ENCODE data around the gene PLA2G6. TPM values are rescaled to one million over a fixed set of nuclear protein-coding genes. Genes with fewer than 3 reads are reported as not detected.
"Not testable (repeated sequence)": the region's sequence is repeated elsewhere in the genome, so short reads cannot be mapped to it uniquely, and the experiment has no call there.

Gene PLA2G6
- total RNA-seq, 4 donors from 2014 or later = 12.9 to 24.2 (median 14.2) TPM

DNA sequence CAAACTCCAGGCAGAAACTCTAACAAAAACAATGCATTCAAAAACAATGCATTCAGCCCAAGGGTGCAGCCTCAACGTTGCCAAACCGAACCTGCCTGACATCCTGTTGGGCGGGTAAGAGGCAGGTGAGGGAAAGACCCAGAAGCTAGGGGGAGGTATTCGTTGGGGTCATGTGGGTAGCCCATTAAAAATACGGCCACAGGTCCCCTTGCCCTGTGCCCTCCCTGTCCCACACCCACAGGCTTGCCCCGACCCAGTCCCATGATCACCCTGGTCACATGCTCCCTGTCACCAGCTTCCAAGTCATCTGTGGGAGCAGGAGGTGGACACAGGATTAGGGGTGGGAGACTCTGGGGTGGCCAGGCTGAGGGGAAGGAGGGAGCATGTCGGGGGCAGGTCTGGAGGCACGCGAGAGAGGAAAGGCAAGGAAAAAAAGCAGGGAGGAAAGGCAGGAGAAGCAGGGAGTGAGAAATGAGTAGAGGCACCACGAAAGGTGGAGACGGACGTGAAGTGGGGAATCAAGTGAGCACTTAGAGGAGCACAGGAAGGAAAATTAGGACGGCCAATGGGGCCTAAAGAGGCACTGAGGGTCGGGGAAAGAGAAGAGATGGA, 683 bp downstream of the PLA2G6 start:
- intact Hi-C loops (cut with DNase I) = no loop called here
- Histone ChIP-seq H3K9me3 (no peaks in the 10 kb centered on the region), H3K36me3 (no peaks in the 10 kb centered on the region), H3K4me1 (peaks cover 22 to 62% (median 38%) of the 10 kb centered on the region in 3 donors), H3K27ac (peak overlapping the region; percentile 96 to 99 (median 96)), H3K27me3 (no peaks in the 10 kb centered on the region), H3K4me3 (peak overlapping the region; percentile 43 to 81 (median 66))
- TF ChIP-seq POLR2A (IDR thresholded peaks at IDR 0.05) = no peak
- TF ChIP-seq CTCF (IDR thresholded peaks at IDR 0.05) = peak in 3 of 6 experiments; percentile 13 to 26 (median 21)
- WGBS, 2 donors = 5 to 7% methylated on average over 11 to 14 of the region's 14 CpGs
- DNase-seq = no peak

DNA sequence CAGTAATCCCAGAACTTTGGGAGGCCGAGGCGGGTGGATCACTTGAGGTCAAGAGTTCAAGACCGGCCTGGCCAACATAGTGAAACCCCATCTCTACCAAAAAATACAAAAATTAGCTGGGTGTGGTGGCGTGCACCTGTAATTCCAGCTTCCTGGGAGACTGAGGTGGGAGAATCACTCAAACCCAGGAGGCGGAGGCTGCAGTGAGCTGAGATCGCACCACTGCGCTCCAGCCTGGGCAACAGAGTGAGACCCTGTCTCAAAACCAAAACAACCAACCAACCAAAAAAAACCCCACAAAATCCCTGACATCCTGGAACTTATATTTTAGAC, 3.1 kb downstream of the PLA2G6 start:
- intact Hi-C loops (cut with DNase I); H3K27me3 ChIP-seq; H3K36me3 ChIP-seq; DNase-seq; H3K9me3 ChIP-seq; H3K4me3 ChIP-seq: not testable (repeated sequence)
- Histone ChIP-seq H3K4me1 (peaks cover 27 to 76% (median 43%) of the 10 kb centered on the region in 3 donors), H3K27ac (peak overlapping the region; percentile 63 to 99 (median 96))
- WGBS, 2 donors = 92 to 100% methylated on average over 3 to 6 of the region's 7 CpGs

DNA sequence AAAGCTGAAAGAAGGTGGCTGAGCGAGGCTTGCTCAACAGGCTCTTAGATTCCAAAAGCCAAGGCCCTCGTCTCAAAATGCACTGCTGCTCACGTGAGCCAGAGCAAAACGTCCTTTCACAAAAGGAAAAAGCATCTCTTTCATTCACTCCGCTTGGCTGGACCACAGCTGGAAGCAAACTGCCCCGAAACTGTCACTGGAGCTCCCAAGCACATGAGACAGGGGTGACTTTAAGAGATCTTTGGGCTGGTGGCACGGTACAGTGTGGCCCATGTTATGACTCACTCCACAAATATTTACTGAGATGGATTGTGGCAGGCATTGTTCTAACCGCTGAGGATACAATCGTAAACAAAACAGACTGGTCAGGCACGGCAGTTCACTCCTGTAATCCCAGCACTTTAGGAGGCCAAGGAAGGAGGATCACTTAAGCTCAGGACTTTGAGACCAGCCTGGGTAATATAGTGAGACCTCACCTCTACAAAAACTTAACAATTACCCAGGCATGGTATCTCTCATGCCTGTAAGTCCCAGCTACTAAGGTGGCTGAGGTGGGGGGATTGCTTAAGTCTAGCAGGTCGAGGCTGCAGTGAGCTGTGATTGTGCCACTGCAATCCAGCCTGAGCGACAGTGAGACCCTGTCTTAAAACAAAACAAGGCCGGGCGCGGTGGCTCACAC, 3.6 kb downstream of the PLA2G6 start:
- DNase-seq = no peak
- Histone ChIP-seq H3K9me3 (no peaks in the 10 kb centered on the region), H3K27me3 (no peaks in the 10 kb centered on the region), H3K36me3 (no peaks in the 10 kb centered on the region), H3K27ac (peak overlapping the region; percentile 63 to 99 (median 96)), H3K4me3 (no peak overlapping the region), H3K4me1 (peaks cover 29 to 81% (median 47%) of the 10 kb centered on the region in 3 donors)
- intact Hi-C loops (cut with DNase I) = no loop called here
- WGBS, 2 donors = 43 to 62% methylated on average over 9 to 15 of the region's 15 CpGs
- no peak for TF ChIP-seq POLR2A (IDR thresholded peaks at IDR 0.05)
- no peak for TF ChIP-seq CTCF (IDR thresholded peaks at IDR 0.05)

DNA sequence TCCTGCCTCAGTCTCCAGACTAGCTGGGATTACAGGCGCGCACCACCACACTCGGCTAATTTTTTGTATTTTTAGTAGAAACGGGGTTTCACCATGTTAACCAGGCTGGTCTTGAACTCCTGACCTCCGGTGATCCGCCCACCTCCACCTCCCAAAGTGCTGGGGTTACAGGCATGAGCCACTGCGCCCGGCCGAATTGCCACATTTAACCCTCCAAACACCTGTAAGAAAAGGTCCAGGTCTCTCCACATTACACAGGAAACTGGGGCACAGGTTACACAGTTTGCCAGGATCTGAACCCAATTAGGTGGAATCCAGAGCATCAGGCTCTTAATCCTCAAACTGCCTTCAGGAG, 4.1 kb downstream of the PLA2G6 start:
- H3K27ac ChIP-seq = peak overlapping the region; percentile 63 to 99 (median 96)
- intact Hi-C loops (cut with DNase I); H3K9me3 ChIP-seq; H3K27me3 ChIP-seq; DNase-seq; H3K4me3 ChIP-seq; H3K36me3 ChIP-seq: not testable (repeated sequence)
- 75 to 82% methylated on average over 7 to 9 of the region's 9 CpGs for WGBS, 2 donors
- peaks cover 34 to 85% (median 52%) of the 10 kb centered on the region in 3 donors for H3K4me1 ChIP-seq

GRCh38 chr22:38177044-38177443, 4.6 kb downstream of the PLA2G6 start:
- no peak overlapping the region for H3K4me3 ChIP-seq
- intact Hi-C loops (cut with DNase I) = no loop called here
- peaks cover 36 to 85% (median 57%) of the 10 kb centered on the region in 3 donors for H3K4me1 ChIP-seq
- peak overlapping the region; percentile 63 to 99 (median 96) for H3K27ac ChIP-seq
- no peaks in the 10 kb centered on the region for H3K9me3 ChIP-seq
- DNase-seq = no peak
- TF ChIP-seq CTCF (IDR thresholded peaks at IDR 0.05) (no peak), POLR2A (IDR thresholded peaks at IDR 0.05) (no peak)
- no peaks in the 10 kb centered on the region for H3K27me3 ChIP-seq
- H3K36me3 ChIP-seq = no peaks in the 10 kb centered on the region
- 94 to 100% methylated on average over 2 to 4 of the region's 4 CpGs for WGBS, 2 donors

- H3K36me3 ChIP-seq = no peaks in the 10 kb centered on the region
- no peak overlapping the region for H3K4me3 ChIP-seq
- peak overlapping the region; percentile 63 to 99 (median 96) for H3K27ac ChIP-seq
- no peak for TF ChIP-seq POLR2A (IDR thresholded peaks at IDR 0.05)
- TF ChIP-seq CTCF (IDR thresholded peaks at IDR 0.05) = no peak
- peaks cover 34 to 89% (median 62%) of the 10 kb centered on the region in 3 donors for H3K4me1 ChIP-seq
- 30 to 60% methylated on average over 2 to 11 of the region's 14 CpGs for WGBS, 2 donors
- peak; percentile 40 for DNase-seq
- no peaks in the 10 kb centered on the region for H3K9me3 ChIP-seq
- H3K27me3 ChIP-seq = no peaks in the 10 kb centered on the region
- intact Hi-C loops (cut with DNase I) = no loop called here
These were observed 5.4 kb downstream of the PLA2G6 start for GRCh38 chr22:38176170-38176741.

All from esophagus squamous epithelium (tissue), 5 donors.